ENCODE measurements around the gene HOXD12.

Gene HOXD12

GRCh38 chr2:176130957-176131847 lies 31.6 kb downstream of the HOXD12 start:
- Histone ChIP-seq H3K79me2 (ENCODE audit: control insufficient read depth, low read length) (no peaks in the 10 kb centered on the region), H3K4me2 (ENCODE audit: low read length) (no peak overlapping the region), H3K4me1 (ENCODE audit: control insufficient read depth, low read length) (no peaks in the 10 kb centered on the region), H4K20me1 (ENCODE audit: control insufficient read depth, insufficient read depth, low read depth, low read length) (no peaks in the 10 kb centered on the region), H3K9me2 (replicated peaks; ENCODE audit: control insufficient read depth, low read length) (no peaks in the 10 kb centered on the region), H3K9me3 (ENCODE audit: control insufficient read depth, insufficient read depth, low read length) (no peaks in the 10 kb centered on the region), H3K36me3 (ENCODE audit: control insufficient read depth, low read length) (no peaks in the 10 kb centered on the region), H3F3A (ENCODE audit: control insufficient read depth, insufficient read depth) (no peaks in the 10 kb centered on the region), H3K27me3 (ENCODE audit: control insufficient read depth, low read length) (peaks cover 15% of the 10 kb centered on the region), H3K27ac (ENCODE audit: low read depth, low read length) (no peak overlapping the region), H3K4me3 (ENCODE audit: low read length) (no peak overlapping the region)
- TF ChIP-seq EZH2phosphoT487 (IDR thresholded peaks at IDR 0.05; ENCODE audit: borderline replicate concordance, low read length) = no peak
- no peak for TF ChIP-seq CTCF (IDR thresholded peaks at IDR 0.05; ENCODE audit: low read depth, low read length, poor library complexity, severe bottlenecking)

- Histone ChIP-seq H3K79me2 (ENCODE audit: control insufficient read depth, low read length) (no peaks in the 10 kb centered on the region), H3K4me3 (ENCODE audit: low read length) (no peak overlapping the region), H3K9me3 (ENCODE audit: control insufficient read depth, insufficient read depth, low read length) (no peaks in the 10 kb centered on the region), H3K9me2 (replicated peaks; ENCODE audit: control insufficient read depth, low read length) (no peaks in the 10 kb centered on the region), H3K36me3 (ENCODE audit: control insufficient read depth, low read length) (no peaks in the 10 kb centered on the region), H3K27ac (ENCODE audit: low read depth, low read length) (no peak overlapping the region), H3K27me3 (ENCODE audit: control insufficient read depth, low read length) (peaks cover 11% of the 10 kb centered on the region), H4K20me1 (ENCODE audit: control insufficient read depth, insufficient read depth, low read depth, low read length) (no peaks in the 10 kb centered on the region), H3K4me1 (ENCODE audit: control insufficient read depth, low read length) (no peaks in the 10 kb centered on the region), H3K4me2 (ENCODE audit: low read length) (no peak overlapping the region), H3F3A (ENCODE audit: control insufficient read depth, insufficient read depth) (no peaks in the 10 kb centered on the region)
- no peak for TF ChIP-seq EZH2phosphoT487 (IDR thresholded peaks at IDR 0.05; ENCODE audit: borderline replicate concordance, low read length)
- TF ChIP-seq CTCF (IDR thresholded peaks at IDR 0.05; ENCODE audit: low read depth, low read length, poor library complexity, severe bottlenecking) = no peak
Measured at GRCh38 chr2:176131848-176132158, 32.2 kb downstream of the HOXD12 start.

- TF ChIP-seq CTCF (IDR thresholded peaks at IDR 0.05; ENCODE audit: low read depth, low read length, poor library complexity, severe bottlenecking) = no peak
- no peak for TF ChIP-seq EZH2phosphoT487 (IDR thresholded peaks at IDR 0.05; ENCODE audit: borderline replicate concordance, low read length)
- Histone ChIP-seq H3K27me3 (ENCODE audit: control insufficient read depth, low read length) (peaks cover 10% of the 10 kb centered on the region), H3K27ac (ENCODE audit: low read depth, low read length) (no peak overlapping the region), H4K20me1 (ENCODE audit: control insufficient read depth, insufficient read depth, low read depth, low read length) (no peaks in the 10 kb centered on the region), H3K9me2 (replicated peaks; ENCODE audit: control insufficient read depth, low read length) (no peaks in the 10 kb centered on the region), H3K9me3 (ENCODE audit: control insufficient read depth, insufficient read depth, low read length) (no peaks in the 10 kb centered on the region), H3K4me1 (ENCODE audit: control insufficient read depth, low read length) (no peaks in the 10 kb centered on the region), H3K4me3 (ENCODE audit: low read length) (no peak overlapping the region), H3K36me3 (ENCODE audit: control insufficient read depth, low read length) (no peaks in the 10 kb centered on the region), H3K79me2 (ENCODE audit: control insufficient read depth, low read length) (no peaks in the 10 kb centered on the region), H3K4me2 (ENCODE audit: low read length) (no peak overlapping the region), H3F3A (ENCODE audit: control insufficient read depth, insufficient read depth) (no peaks in the 10 kb centered on the region)
Measured at GRCh38 chr2:176132205-176133171, 32.9 kb downstream of the HOXD12 start.

Measured in DOHH2 (cell line).